MM.1S (cell line): ENCODE data around the gene RELN.

ENCODE experiments used
- DNase-seq: peaks from one replicate; pipeline ENCODE4 v3.0.0-alpha.2; 2015
- H2AFZ ChIP-seq: fragments of 300-600 bp; sonication (generic); 2 replicates; pipeline ENCODE4 v1.6.0; 2016; ENCODE audit warnings: antibody characterized with exemption, low read length
- H3F3A ChIP-seq: fragments of 300-600 bp; sonication (generic); 2 replicates; pipeline ENCODE4 v1.6.1; 2016; ENCODE audit warnings: mild to moderate bottlenecking, antibody characterized with exemption, low read length, moderate library complexity, mixed read lengths; ENCODE audit not compliant: insufficient read depth
- H3K27ac ChIP-seq: fragments of 300-600 bp; sonication (generic); 2 replicates; pipeline ENCODE4 v1.5.1; 2016; ENCODE audit warnings: mild to moderate bottlenecking, low read length
- H3K27me3 ChIP-seq: fragments of 300-600 bp; sonication (generic); replicated peaks from 2 replicates; pipeline ENCODE4 v1.6.0; 2016; ENCODE audit warnings: low read length; ENCODE audit not compliant: insufficient read depth
- H3K36me3 ChIP-seq: fragments of 300-600 bp; sonication (generic); replicated peaks from 2 replicates; pipeline ENCODE4 v1.6.1; 2016; ENCODE audit warnings: mild to moderate bottlenecking, low read length, mixed read lengths; ENCODE audit not compliant: insufficient read depth
- H3K4me1 ChIP-seq: fragments of 300-600 bp; sonication (generic); 2 replicates; pipeline ENCODE4 v1.6.1; 2016; ENCODE audit warnings: low read length, mixed read lengths
- H3K4me2 ChIP-seq: fragments of 300-600 bp; sonication (generic); 2 replicates; pipeline ENCODE4 v1.6.0; 2016; ENCODE audit warnings: low read depth, low read length
- H3K4me3 ChIP-seq: fragments of 300-600 bp; sonication (generic); 2 replicates; pipeline ENCODE4 v1.5.1; 2016; ENCODE audit warnings: low read length, mixed read lengths
- H3K79me2 ChIP-seq: fragments of 300-600 bp; sonication (generic); 2 replicates; pipeline ENCODE4 v1.6.1; 2016; ENCODE audit warnings: mixed run types, low read length, mixed read lengths
- H3K9ac ChIP-seq: fragments of 300-600 bp; sonication (generic); 2 replicates; pipeline ENCODE4 v1.6.1; 2016; ENCODE audit warnings: low read length, mixed read lengths
- H3K9me2 ChIP-seq: fragments of 300-600 bp; sonication (generic); replicated peaks from 2 replicates; pipeline ENCODE4 v1.6.1; 2016; ENCODE audit warnings: mild to moderate bottlenecking, low read length, mixed read lengths; ENCODE audit not compliant: insufficient read depth
- H3K9me3 ChIP-seq: fragments of 300-600 bp; sonication (generic); replicated peaks from 2 replicates; pipeline ENCODE4 v1.6.1; 2016; ENCODE audit warnings: mild to moderate bottlenecking, low read length, mixed read lengths; ENCODE audit not compliant: insufficient read depth
- H4K20me1 ChIP-seq: fragments of 300-600 bp; sonication (generic); 2 replicates; pipeline ENCODE4 v1.6.1; 2016; ENCODE audit warnings: mild to moderate bottlenecking, low read length, moderate library complexity, mixed read lengths; ENCODE audit not compliant: insufficient read depth
- CTCF ChIP-seq: fragments of 300-600 bp; sonication (generic); IDR thresholded peaks from 2 replicates; pipeline ENCODE4 v1.5.1; 2016; ENCODE audit warnings: antibody characterized with exemption, low read length, mixed read lengths
- EZH2 ChIP-seq: fragments of 300-600 bp; sonication (generic); optimal IDR thresholded peaks from 2 replicates; pipeline ENCODE3; 2017; ENCODE audit warnings: low read depth, mild to moderate bottlenecking, antibody characterized with exemption, low read length, mixed read lengths
- EZH2phosphoT487 ChIP-seq: fragments of 300-600 bp; sonication (generic); IDR thresholded peaks from 2 replicates; pipeline ENCODE4 v1.6.1; 2018; ENCODE audit warnings: antibody characterized with exemption, low read length

The RELN gene

GRCh38 chr7:104018425-104018824 lies 29.0 kb upstream of the RELN start:
- TF ChIP-seq EZH2 = no peak
- TF ChIP-seq CTCF = no peak
- TF ChIP-seq EZH2phosphoT487 = no peak
- H3K4me2 ChIP-seq = no peak overlapping the region
- no peak for DNase-seq
- no peak overlapping the region for H3K9ac ChIP-seq
- H3K9me2 ChIP-seq = no peaks in the 10 kb centered on the region
- no peaks in the 10 kb centered on the region for H3K9me3 ChIP-seq
- H3K4me3 ChIP-seq = no peak overlapping the region
- no peak overlapping the region for H3K27ac ChIP-seq
- no peaks in the 10 kb centered on the region for H3K79me2 ChIP-seq
- H4K20me1 ChIP-seq = no peaks in the 10 kb centered on the region
- no peaks in the 10 kb centered on the region for H3K36me3 ChIP-seq
- H2AFZ ChIP-seq = no peak overlapping the region
- no peaks in the 10 kb centered on the region for H3K4me1 ChIP-seq
- no peaks in the 10 kb centered on the region for H3F3A ChIP-seq
- H3K27me3 ChIP-seq = no peaks in the 10 kb centered on the region

GRCh38 chr7:104017001-104017400 lies 27.5 kb upstream of the RELN start:
- TF ChIP-seq EZH2 (no peak), CTCF (no peak), EZH2phosphoT487 (no peak)
- H3K36me3 ChIP-seq = no peaks in the 10 kb centered on the region

GRCh38 chr7:104012835-104013234 lies 23.4 kb upstream of the RELN start:
- DNase-seq = no peak

More at GRCh38 chr7:104017001-104017400, 27.5 kb upstream of the RELN start:
- Histone ChIP-seq H3K4me1 (no peaks in the 10 kb centered on the region), H3K27ac (no peak overlapping the region), H3K27me3 (no peaks in the 10 kb centered on the region), H3F3A (no peaks in the 10 kb centered on the region), H3K9me3 (no peaks in the 10 kb centered on the region), H3K79me2 (no peaks in the 10 kb centered on the region), H3K4me3 (no peak overlapping the region), H3K9me2 (no peaks in the 10 kb centered on the region), H3K9ac (no peak overlapping the region), H3K4me2 (no peak overlapping the region), H4K20me1 (no peaks in the 10 kb centered on the region), H2AFZ (no peak overlapping the region)
- DNase-seq = no peak

More at GRCh38 chr7:104012835-104013234, 23.4 kb upstream of the RELN start:
- Histone ChIP-seq H3K4me2 (no peak overlapping the region), H3F3A (no peaks in the 10 kb centered on the region), H3K36me3 (no peaks in the 10 kb centered on the region), H3K4me3 (no peak overlapping the region), H3K79me2 (no peaks in the 10 kb centered on the region), H3K9ac (no peak overlapping the region), H4K20me1 (no peaks in the 10 kb centered on the region), H3K9me3 (no peaks in the 10 kb centered on the region), H3K27me3 (no peaks in the 10 kb centered on the region), H3K27ac (no peak overlapping the region), H3K4me1 (no peaks in the 10 kb centered on the region), H3K9me2 (no peaks in the 10 kb centered on the region), H2AFZ (no peak overlapping the region)
- TF ChIP-seq CTCF (no peak), EZH2 (no peak), EZH2phosphoT487 (no peak)
